Glomerular visceral epithelial cell (primary cell): ENCODE data around the gene RAB1A.
"Not testable (repeated sequence)": the region's sequence is repeated elsewhere in the genome, so short reads cannot be mapped to it uniquely, and the experiment has no call there.

Experiments used
- DNase-seq: peaks from one replicate; pipeline ENCODE4 v3.0.0-alpha.2; 2016; ENCODE audit errors: extremely low spot score

Gene RAB1A

DNA sequence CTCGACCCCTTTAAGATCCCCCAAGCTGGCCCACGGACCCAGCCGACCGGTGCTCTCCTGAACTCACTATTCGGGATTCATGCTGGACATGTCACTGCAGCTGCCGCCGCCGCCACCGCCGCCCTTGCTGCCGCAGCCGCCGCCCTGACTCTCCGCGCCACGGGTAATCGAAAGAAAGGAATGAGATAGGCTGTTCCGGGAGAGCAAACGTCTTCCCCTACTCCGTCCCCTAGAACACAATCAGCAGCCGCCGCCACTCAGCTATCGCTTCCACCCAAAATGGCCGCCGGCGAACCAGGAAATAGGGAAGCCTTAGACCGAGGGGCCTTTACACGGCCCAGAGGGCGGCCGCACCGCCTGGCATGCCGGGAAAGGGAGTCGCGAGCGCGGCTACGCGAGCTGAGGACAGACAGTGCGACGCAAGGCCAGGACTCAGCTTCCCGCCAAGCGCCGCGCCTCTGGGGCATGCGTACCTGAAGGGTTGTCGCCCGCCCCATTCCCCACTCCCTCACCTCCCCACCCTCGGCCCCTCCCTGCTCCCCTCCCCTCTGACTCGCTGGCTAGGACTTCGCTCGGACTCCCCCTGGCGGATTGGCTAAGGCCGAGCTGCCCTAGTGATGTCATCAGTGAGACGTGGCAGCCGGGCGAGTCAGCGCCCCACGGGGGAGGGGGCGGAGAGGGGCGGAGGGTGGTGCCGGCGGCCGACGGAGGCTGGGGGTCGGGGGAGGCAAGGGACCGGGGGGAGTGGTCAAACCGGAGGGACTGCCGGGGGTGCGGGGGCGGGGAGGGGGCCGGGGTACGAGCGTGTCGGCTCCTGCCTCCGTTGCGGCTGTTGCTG, at the start of gene RAB1A:
Gene RAB1A, minus strand, starts transcription at position 281 of the 838 bp plus-strand sequence. Its CDS starts 191 bp downstream, at position 90.
- DNase-seq: peak; percentile 99

DNA sequence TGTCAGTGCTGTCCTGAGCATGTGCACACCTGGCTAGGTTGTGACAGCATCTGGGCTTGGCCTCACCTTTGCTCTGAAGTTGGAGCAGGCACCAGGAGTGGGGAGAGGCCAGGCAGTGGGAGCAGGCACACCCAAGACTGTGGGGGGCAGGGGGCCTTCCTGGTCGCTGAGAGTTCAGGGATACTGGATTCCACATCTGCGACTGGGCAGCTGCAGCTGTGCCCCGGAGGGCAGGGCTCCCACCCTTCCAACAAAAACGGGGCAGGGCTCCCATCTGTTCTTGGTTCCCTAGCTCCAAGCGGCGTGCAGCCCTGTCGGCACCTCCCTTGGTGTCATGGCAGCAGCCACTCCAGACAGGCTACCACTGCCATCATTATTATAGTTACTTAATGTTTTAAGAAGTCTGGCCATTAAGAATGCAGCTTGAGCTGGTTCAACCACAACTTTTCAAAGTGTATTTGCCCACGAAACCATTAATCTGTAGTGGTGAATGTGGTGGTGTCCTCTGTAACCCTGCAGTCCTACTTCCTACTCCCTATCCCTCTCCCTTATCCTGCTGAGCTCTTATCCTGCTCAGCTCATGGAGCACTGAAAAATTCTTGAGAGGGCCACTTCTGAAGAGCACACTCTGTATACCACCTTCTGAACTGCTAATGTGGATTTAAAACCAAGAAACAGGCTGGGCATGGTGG, 48.0 kb upstream of the RAB1A start:
- DNase-seq: peak; percentile 42

DNA sequence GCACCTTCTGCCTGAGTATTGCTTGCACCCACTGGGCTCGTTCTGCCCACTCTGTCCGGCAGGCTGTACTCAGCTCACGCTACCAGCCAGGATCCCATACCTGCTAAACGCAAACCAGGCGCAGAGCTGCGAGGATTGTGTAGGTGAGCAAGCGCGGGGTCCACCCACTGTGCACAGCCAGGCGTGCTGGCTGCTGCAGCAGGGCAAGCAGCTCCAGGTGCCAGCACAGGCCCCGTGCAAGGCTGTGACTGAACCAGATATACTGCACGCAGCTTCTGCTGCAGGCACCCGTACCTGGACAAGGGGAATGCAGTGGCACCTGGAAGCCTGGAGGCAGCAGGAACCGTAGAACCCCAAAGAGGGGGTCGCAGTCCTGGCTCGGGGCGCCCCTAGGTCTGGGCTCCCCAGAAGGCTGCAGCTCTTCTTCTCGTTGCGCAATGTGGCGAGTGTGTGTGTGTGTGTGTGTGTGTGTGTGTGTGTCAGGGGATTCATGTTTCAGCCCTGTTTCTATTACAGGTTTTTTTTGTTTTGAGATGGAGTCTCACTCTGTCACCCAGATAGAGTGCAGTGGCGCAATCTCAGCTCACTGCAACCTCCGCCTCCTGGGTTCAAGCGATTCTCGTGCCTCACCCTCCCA, 46.1 kb upstream of the RAB1A start:
- no peak for DNase-seq

DNA sequence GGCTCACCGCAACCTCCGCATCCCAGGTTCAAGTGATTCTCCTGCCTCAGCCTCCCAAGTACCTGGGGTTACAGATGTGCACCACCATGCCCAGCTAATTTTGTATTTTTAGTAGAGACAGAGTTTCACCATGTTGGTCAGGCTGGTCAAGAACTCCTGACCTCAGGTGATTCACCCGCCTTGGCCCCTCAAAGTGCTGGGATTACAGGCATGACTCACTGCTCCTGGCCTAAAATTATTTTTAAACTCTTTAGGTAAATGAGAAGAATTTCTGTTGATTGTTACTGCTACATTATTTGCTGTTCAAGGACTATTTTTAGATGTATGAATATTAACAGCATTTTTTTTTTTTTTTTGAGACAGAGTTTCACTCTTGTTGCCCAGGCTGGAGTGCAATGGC, 44.1 kb upstream of the RAB1A start:
- DNase-seq: peak; percentile 24

DNA sequence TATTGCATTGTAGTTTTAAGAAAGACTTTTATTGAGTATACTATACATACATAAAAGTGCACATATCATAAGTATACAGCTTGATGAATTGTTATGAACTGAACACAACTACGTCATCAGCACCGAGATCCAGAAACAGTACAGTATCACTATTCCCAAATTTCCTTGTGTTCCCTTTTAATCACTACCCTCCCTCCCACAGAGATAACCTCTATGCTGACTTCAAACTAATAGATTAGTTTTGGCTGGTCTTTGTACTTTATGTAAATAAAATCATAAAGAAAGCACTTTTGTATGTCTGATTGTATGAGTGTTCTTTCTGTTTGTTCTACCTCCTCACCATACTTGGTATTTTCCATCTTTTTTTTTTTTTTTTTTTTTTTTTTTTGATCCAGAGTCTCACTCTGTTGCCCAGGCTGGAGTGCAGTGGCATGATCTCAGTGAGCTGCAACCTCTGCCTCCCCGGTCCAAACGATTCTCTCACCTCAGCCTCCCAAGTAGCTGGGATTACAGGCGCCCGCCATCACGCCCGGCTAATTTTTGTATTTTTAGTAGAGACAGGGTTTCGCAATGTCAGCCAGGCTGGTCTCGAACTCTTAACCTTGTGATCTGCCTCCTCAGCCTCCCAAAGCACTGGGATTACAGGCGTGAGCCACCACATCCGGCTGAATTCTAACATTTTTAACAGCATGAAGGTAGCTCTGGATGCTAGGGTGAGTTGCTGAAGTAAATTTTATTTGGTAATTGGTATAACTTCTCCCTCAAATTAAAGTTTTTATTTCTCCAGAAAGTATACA, 43.3 kb upstream of the RAB1A start:
- DNase-seq: no peak

DNA sequence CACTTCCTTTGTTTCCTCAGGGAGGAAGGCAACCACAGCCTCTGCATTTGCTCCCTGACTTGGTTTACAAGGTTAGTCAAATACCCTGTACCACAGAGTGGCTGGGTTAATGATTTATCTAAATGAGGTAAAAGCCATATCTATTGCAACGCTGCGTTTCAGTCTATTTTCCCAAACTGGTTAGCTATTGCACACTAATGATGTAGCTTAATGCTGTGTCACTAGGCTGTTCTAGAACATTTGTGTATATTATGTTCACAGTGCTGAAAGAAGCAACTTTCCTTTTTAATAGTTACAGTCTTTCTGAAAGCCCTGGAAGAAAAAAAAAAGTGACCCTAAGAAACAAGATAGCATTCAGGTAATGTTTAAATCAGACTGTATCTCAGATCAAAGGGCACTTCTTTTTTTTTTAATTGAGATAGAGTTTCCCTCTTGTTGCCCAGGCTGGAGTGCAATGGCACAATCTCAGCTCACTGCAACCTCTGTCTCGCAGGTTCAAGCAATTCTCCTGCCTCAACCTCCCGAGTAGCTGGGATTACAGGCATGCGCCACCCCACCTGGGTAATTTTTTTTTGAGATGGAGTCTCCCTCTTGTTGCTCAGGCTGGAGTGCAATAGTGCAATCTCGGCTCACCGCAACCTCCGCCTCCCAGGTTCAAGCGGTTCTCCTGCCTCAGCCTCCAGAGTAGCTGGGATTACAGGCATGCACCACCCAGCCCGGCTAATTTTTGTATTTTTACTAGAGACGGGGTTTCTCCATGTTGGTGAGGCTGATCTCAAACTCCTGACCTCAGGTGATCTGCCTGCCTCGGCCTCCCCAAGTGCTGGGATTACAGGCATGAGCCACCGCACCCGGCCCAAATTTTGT, 40.9 kb upstream of the RAB1A start:
- DNase-seq: peak; percentile 60

DNA sequence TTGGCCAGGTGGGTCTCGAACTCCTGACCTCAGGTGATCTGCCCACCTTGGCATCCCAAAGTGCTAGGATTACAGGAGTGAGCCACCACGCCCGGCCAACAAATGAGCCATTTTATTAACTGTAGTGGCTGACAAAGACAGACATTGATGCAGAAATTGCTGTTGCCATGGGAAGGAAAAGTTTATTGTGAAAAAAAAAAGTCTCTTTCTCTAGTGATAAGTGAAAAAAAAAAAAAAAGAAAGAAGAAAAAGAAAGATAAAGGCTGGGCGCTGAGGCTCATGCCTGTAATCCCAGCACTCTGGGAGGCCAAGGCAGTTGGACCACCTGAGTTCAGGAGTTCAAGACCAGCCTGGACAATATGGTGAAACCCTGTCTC, 39.8 kb upstream of the RAB1A start:
- no peak for DNase-seq

DNA sequence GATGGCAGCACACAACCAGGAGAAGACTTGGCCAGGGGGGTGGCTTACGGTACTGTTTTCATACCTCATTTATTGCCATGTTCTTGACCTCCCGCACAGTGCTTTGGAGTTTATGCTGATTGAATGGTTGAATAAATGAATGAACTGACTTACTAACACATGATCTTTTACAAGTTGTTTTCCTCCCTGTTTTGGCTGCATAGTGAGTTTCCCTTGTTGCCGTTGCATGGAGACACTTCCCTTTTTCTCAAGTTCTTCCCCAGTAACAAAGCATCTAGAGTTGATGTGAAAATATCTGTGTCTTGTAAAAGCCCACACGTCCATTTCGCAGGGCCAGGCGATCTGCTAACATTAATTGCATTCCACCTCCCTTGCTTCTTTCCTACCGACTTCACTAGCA, 35.7 kb upstream of the RAB1A start:
- DNase-seq: no peak

DNA sequence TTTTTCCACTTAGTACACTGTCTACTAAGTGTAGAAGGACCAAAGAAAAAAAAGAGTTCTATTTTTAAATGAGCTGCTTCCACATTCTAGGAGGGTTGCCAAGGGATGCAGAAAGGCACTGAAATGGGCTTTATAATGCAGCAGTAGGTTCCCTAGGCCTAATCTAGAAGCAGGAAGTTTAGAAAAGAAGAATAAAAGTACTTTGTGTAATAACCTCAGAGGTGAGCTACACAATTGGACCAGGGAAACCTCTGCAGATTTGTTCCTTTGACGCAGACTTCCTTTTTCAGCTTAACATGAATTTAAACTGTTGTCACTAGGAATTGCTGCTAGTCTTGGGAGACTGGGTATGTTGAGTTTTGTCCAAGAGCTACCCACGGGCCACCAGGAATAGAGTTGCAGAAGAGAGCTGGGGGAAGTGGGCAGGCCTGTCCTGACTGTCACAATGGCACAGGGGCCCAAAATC, 34.6 kb upstream of the RAB1A start:
- no peak for DNase-seq

DNA sequence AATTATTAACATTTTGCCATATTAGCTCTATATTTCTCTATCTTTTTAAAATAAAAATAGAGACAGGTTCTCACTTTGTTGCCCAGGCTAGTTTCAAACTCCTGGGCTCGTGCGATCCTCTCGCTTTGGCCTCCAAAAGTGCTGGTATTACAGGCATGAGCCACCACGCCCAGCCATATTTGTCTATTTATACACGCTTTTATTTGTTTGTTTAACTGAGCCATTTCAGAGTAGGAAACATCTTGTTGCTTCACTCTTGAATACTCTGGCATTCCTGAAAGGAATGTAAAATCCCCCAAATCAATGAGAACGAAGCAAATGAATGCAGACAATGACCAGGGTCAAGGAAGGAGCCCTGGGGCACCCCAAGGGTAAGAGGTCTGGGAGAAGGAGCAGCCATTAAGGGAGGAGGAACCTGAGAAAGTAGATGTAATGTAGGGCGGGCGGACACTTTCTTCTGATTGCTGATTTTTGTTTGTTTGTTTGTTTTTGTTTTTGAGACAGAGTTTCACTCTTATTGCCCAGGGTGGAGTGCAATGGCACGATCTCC, 31.7 kb upstream of the RAB1A start:
- no peak for DNase-seq

DNA sequence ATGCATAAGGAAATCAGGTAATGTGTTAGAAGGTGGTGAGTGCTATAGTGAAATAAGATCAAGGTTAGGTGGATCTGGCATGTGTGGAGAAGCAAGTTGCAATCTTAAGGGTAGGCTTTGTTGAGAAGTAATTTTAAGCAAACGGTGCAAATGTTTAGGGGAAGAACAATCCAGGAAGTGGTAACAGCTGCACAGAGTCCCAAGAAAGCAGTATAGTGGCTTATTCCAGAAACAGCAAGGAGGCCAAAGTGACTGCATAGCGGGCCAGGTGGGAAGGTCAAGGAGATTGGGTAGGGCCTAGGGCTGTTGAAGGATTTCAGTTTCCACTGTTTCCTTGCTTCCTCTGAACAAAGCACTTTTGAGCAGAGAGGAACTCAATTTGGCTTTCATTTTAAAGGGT, 30.0 kb upstream of the RAB1A start:
- DNase-seq: no peak

DNA sequence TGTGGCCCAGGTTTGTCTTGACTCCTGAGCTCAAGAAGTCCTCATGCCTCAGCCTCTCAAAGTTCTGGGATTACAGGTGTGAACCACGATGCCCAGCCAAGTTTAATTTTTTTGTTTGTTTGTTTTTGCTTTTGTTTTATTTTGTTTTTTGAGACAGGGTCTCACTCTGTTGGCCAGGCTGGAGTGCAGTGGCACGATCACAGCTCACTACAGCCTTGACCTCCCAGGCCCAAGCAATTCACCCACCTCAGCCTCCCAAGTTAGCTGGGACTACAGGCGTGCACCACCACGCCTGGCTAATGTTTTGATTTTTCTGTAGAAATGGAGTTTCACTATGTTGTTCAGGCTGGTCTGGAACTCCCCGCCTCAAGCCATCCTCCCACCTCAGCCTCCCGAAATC, 29.4 kb upstream of the RAB1A start:
- no peak for DNase-seq

DNA sequence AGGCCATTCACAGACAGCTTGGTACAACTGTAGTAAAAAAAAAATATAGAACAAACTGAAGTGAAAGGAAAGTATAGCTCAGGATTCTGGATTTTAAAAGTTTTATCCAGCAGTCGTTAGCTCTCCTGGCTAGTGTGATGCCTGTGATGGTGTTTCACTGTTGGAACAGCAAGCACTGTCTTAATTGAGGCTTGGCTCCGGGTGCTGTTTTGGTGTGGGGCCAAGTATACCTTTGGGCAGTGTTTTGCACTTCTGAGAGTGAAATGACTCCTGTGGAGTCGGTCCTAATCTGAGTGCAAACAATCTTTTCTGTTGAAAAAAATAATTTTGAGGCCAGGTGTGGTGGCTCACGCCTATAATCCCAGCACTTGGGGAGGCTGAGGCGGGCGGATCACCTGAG, 28.7 kb upstream of the RAB1A start:
- no peak for DNase-seq

DNA sequence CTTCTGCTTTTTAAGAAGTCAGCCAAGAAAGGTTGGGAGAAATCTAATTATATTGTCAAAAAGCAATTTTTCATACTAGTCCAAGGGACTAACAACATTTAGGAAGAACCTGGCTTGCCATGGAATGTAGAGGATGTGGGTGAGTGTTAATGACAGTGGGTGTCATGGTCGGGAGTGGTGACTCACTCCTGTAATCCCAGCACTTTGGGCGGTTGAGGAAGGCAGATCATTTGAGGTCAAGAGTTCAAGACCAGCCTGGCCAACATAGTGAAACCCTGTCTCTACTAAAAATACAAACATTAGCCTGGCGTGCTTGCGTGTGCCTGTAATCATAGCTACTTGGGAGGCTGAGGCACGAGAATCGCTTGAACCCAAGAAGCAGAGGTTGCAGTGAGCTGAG, 27.9 kb upstream of the RAB1A start:
- not testable (repeated sequence) for DNase-seq

DNA sequence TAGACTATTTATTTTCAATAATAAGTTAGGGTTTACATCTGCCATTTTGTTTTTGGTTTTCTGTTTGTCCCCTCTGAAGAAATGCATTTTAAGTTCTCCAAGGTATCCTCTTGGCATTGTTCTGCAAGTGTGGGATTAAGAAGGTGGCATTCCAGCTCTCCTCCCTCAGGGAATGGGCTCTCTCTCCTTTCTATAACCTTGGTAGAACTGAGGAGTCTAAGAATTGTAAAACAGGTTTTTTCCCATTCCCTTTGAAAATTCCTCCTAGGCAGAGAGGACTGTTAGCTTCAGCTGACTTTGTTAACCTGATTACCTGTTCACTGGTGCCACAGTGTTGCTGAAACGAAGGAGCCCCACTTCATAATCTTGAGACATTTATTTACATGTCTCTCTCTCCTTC, 26.1 kb upstream of the RAB1A start:
- no peak for DNase-seq

DNA sequence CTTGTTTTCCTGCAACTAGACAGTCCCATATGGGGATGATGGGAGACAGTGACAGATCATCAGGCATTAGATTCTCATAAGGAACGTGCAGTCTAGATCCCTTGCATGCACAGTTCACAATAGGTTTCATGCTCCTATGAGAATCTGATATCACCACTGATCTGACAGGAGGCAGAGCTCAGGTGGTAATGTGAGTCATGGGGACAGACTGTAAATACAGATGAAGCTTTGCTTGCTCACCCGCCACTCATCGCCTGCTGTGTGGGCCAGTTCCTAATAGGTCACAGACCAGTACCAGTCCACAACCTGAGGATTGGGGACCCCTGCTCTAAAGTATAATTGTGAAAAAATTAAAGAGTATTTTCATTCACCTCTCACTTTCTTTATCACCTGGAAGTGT, 23.6 kb upstream of the RAB1A start:
- DNase-seq: no peak

DNA sequence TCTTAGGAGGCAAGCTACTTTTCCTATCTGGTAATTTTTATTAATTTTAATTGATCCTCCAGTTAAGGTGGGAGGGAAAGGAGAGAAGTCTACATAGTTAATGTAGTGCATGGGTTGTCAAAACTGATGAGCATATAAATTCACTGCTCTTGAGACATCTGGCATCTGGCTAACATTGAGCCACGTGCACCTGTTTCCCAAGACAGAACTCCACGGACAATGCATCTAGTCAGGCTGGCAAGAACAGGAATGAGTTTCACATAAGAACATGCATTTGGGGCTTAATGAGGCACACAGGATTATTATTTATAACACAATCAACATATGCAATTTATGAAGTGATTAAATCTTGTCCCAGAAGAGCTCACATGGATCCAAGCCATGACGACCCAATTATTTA, 16.2 kb upstream of the RAB1A start:
- no peak for DNase-seq

DNA sequence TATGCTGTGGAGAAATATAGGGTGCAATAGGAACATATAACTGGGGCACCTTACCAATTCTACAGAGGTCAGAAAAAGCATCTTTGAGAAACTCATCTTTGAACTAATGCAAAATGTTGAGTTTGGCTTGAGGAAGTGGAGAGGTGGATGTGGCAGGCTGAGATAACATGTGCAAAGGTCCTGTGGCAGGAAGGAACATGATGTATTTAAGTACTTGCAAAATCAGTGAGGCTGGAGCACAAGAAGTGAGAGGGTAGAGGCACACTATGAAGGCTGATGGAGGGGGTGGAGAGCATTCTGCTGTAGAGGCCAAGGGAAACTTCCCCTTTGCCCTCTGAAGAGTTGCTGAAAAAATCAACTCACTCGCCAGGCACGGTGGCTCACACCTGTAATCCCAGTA, 14.7 kb upstream of the RAB1A start:
- DNase-seq: no peak

DNA sequence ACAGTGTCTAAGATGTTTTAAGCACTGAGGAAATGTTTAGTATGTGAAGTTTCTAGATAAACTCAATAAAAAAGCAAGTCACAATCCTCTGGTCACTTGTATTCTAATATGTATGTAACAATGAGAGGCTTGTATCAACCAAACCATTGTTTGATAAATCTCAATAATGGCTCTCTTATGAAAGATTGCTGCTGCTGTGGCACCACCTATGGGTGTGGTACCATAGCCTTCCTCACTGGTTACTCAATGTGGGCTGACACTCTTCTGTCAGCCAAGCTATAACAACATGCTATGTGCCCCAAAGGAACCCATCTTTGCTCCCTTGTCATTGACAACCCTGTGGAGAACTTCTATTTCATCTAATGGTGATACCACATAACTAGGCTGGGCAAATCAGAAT, 12.6 kb upstream of the RAB1A start:
- no peak for DNase-seq

DNA sequence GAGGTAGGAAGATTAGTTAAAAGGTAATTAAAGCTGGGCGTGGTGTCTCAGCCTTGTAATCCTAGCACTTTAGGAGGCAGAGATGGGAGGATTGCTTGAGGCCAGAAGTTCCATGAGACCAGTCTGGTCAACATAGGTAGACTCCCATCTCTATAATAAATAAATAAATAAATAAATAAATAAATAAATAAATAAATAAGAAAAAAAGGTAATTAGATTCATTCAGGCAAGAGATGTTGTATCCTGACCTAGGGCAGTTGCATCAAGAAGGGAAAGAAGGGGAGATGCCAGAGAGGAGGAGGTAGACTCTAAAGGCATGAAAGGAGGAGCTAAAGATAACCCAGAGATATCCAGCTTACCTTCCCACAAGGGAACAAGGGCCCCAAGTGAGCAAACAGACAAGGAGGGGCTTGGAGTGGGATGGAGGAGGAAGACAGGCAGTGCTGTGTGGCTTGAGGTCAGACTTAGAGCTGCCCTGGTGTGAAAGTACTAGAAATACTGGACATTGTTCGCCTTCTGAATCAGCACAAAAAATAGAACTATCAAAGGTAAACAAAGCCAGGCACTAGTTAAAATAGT, 7.4 kb upstream of the RAB1A start:
- no peak for DNase-seq
